ENCODE results near the gene PBX1.

Gene PBX1

DNA sequence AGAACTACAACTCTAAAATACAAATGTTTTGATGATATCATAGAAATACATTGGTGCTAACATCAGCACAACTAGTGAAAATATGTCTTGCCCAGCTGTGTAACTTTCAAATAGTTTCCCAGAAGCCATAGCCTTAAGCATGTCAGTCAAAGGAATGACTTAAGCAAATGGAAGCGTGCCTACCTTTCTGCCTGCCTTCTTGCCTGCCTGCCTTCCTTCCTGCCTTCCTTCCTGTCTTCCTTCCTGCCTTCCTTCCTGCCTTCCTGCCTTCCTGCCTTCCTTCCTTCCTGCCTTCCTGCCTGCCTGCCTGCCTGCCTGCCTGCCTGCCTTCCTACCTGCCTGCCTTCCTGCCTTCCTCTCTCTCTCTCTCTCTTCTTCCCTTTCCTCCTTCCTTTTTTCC, 104.0 kb downstream of the PBX1 start:
- Histone ChIP-seq H3K9me3 (ENCODE audit: control insufficient read depth, insufficient read depth, low read depth, low read length) (no peaks in the 10 kb centered on the region), H3K4me3 (ENCODE audit: low read depth, low read length) (no peak overlapping the region), H3K4me1 (ENCODE audit: control insufficient read depth, insufficient read depth, low read length) (no peaks in the 10 kb centered on the region; the same call in 1 of the 2 replicates), H3K36me3 (ENCODE audit: control insufficient read depth in 2 of 2, insufficient read depth in 1 of 2, low read length in 2 of 2) (no peaks in the 10 kb centered on the region), H3K27ac (ENCODE audit: extremely low read depth, low read depth, low read length) (no peak overlapping the region)
- ChIA-PET POLR2A (no interaction called here), CTCF (interaction anchor here (0.9 to 1.6 kb wide), 2 partner anchors 11 to 23 kb away, joined by 3 to 4 read pairs; no protein-coding TSS in a partner anchor)
- no peak for TF ChIP-seq ZNF549 (tag by site-specific recombination; IDR thresholded peaks at IDR 0.05)
- peak; percentile 82 for TF ChIP-seq ZNF366 (tag by site-specific recombination; conservative IDR thresholded peaks at IDR 0.05)

DNA sequence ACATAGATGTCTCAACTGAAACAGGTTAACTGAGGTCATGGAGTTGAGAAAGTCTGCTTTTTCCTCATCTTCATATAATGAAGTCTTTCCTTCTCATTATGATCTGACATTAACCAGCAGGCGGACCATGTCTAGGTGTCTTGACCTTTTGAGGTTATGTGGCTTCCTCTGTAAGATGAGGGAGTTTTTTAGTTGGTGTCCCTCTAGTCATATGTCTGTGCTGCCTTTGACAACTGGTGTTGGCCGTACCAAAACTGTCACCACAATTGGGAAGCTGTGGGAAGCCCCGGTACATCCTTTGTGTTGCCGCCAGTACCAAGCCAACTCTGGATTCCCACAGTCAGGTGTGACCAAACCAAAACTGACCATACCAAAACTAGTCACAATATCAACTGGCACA, 105.1 kb downstream of the PBX1 start:
- Histone ChIP-seq H3K4me3 (ENCODE audit: low read depth, low read length) (no peak overlapping the region), H3K27ac (ENCODE audit: extremely low read depth, low read depth, low read length) (no peak overlapping the region), H3K9me3 (ENCODE audit: control insufficient read depth, insufficient read depth, low read depth, low read length) (no peaks in the 10 kb centered on the region), H3K36me3 (ENCODE audit: control insufficient read depth in 2 of 2, insufficient read depth in 1 of 2, low read length in 2 of 2) (no peaks in the 10 kb centered on the region), H3K4me1 (ENCODE audit: control insufficient read depth, insufficient read depth, low read length) (no peaks in the 10 kb centered on the region; the same call in 1 of the 2 replicates)
- ChIA-PET CTCF (interaction anchor here (0.9 to 1.6 kb wide), 2 partner anchors 9 to 10 kb away, joined by 3 to 4 read pairs; no protein-coding TSS in a partner anchor), POLR2A (no interaction called here)
- no peak for TF ChIP-seq ZNF658 (tag by site-specific recombination; IDR thresholded peaks at IDR 0.05)
- TF ChIP-seq ZNF521 (tag by site-specific recombination; IDR thresholded peaks at IDR 0.05): no peak
- TF ChIP-seq ZNF214 (tag by site-specific recombination; IDR thresholded peaks at IDR 0.05; ENCODE audit: borderline replicate concordance): no peak
- no peak for TF ChIP-seq ZIC2 (tag by site-specific recombination; IDR thresholded peaks at IDR 0.05)
- no peak for TF ChIP-seq ZNF624 (tag by site-specific recombination; IDR thresholded peaks at IDR 0.05)
- TF ChIP-seq, protein P1, sequence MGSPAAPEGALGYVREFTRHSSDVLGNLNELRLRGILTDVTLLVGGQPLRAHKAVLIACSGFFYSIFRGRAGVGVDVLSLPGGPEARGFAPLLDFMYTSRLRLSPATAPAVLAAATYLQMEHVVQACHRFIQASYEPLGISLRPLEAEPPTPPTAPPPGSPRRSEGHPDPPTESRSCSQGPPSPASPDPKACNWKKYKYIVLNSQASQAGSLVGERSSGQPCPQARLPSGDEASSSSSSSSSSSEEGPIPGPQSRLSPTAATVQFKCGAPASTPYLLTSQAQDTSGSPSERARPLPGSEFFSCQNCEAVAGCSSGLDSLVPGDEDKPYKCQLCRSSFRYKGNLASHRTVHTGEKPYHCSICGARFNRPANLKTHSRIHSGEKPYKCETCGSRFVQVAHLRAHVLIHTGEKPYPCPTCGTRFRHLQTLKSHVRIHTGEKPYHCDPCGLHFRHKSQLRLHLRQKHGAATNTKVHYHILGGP (tag by site-specific recombination; IDR thresholded peaks at IDR 0.05): no peak
- TF ChIP-seq ZNF629 (tag by site-specific recombination; IDR thresholded peaks at IDR 0.05): no peak
- no peak for TF ChIP-seq ZNF366 (tag by site-specific recombination; conservative IDR thresholded peaks at IDR 0.05)
- TF ChIP-seq PRDM4 (tag by site-specific recombination; IDR thresholded peaks at IDR 0.05): no peak
- TF ChIP-seq SALL2 (tag by site-specific recombination; IDR thresholded peaks at IDR 0.05; ENCODE audit: borderline replicate concordance): no peak
- TF ChIP-seq ZNF837 (tag by site-specific recombination; IDR thresholded peaks at IDR 0.05): no peak
- TF ChIP-seq, protein P2, sequence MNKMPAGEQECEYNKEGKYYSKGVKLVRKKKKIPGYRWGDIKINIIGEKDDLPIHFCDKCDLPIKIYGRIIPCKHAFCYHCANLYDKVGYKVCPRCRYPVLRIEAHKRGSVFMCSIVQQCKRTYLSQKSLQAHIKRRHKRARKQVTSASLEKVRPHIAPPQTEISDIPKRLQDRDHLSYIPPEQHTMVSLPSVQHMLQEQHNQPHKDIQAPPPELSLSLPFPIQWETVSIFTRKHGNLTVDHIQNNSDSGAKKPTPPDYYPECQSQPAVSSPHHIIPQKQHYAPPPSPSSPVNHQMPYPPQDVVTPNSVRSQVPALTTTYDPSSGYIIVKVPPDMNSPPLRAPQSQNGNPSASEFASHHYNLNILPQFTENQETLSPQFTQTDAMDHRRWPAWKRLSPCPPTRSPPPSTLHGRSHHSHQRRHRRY (tag by site-specific recombination; IDR thresholded peaks at IDR 0.05): no peak
- no peak for TF ChIP-seq REST (tag by site-specific recombination; IDR thresholded peaks at IDR 0.05)
- TF ChIP-seq ZNF548 (tag by site-specific recombination; IDR thresholded peaks at IDR 0.05): no peak
- no peak for TF ChIP-seq TSHZ1 (tag by site-specific recombination; IDR thresholded peaks at IDR 0.05; ENCODE audit: borderline replicate concordance)
- no peak for TF ChIP-seq ZFP37 (tag by site-specific recombination; IDR thresholded peaks at IDR 0.05)
- TF ChIP-seq ZNF302 (tag by site-specific recombination; IDR thresholded peaks at IDR 0.05; ENCODE audit: low read depth): no peak
- TF ChIP-seq, protein P3, sequence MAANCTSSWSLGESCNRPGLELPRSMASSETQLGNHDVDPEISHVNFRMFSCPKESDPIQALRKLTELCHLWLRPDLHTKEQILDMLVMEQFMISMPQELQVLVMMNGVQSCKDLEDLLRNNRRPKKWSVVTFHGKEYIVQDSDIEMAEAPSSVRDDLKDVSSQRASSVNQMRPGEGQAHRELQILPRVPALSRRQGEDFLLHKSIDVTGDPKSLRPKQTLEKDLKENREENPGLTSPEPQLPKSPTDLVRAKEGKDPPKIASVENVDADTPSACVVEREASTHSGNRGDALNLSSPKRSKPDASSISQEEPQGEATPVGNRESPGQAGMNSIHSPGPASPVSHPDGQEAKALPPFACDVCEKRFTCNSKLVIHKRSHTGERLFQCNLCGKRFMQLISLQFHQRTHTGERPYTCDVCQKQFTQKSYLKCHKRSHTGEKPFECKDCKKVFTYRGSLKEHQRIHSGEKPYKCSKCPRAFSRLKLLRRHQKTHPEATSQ (tag by site-specific recombination; IDR thresholded peaks at IDR 0.05): no peak
